ENCODE measurements around the gene TGFBR3L. TPM values are rescaled to one million over a fixed set of nuclear protein-coding genes. Genes with fewer than 3 reads are reported as not detected.
A peak's percentile ranks its signal among the peaks of the same experiment; 100 is the strongest.

TGFBR3L gene
- total and polyA plus RNA-seq, 2 of the 13 experiments (the other 11 are each of a cell fraction or from before 2014, with no cell fraction given), result 0.20 to 1.0 TPM

DNA sequence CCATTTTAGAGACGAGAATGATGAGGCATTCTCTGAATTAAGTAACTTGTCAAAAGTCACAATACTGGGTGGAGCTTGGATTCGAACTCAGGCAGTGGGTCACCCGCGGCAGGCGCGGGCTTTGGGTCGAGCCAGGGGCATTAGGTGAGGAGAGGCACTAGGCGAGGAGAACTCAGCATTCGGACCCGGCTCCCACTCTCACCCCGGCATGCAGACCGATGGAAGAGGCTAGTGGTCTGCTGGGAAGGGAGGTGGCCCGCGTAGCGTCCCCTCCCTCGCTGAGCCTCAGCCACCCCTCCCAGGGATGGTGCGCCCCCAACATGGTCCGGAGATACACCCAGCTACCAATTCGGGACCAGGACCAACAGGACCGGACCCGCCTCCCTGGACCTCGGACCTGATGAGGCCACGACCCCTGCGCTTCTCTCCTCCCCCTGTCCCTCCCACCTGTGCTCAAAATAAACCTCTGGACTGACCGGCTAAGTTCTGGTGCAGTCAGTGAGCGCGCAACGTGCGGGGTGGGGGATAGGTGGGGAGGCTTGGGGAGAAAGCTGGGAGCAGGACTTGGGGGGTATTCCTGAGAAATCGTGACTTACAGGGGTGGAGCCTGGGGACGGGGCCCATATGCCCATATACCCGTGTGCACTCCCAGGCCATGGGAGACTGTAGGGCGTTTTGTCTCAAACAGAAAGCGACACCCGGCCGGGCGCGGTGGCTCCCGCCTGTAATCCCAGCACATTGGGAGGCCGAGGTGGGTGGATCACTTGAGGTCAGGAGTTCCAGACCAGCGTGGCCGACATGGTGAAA lies 4.2 kb downstream of the TGFBR3L start (continued):
- TF ChIP-seq ZNF431 (CRISPR knock-in tag; IDR thresholded peaks at IDR 0.05; ENCODE audit: borderline replicate concordance, low read depth) (0 out of 2 replicates have a peak, but pooled peaks have one; percentile 69), GZF1 (CRISPR knock-in tag; IDR thresholded peaks at IDR 0.05) (no peak), YEATS4 (CRISPR knock-in tag; IDR thresholded peaks at IDR 0.05; ENCODE audit: borderline replicate concordance) (no peak), KLF15 (CRISPR knock-in tag; IDR thresholded peaks at IDR 0.05; ENCODE audit: borderline replicate concordance) (no peak), ZNF704 (CRISPR knock-in tag; IDR thresholded peaks at IDR 0.05; ENCODE audit: borderline replicate concordance) (no peak), SOX5 (CRISPR knock-in tag; IDR thresholded peaks at IDR 0.05; ENCODE audit: borderline replicate concordance) (no peak), FOXC1 (CRISPR knock-in tag; IDR thresholded peaks at IDR 0.05; ENCODE audit: borderline replicate concordance) (peak; percentile 18; the same call in 1 of the 2 replicates), MEIS1 (CRISPR knock-in tag; IDR thresholded peaks at IDR 0.05; ENCODE audit: borderline replicate concordance) (no peak), THRA (CRISPR knock-in tag; IDR thresholded peaks at IDR 0.05; ENCODE audit: borderline replicate concordance) (peak; percentile 78; the same call in 1 of the 2 replicates), ZNF407 (CRISPR knock-in tag; IDR thresholded peaks at IDR 0.05; ENCODE audit: not compliant biosample characterization) (peak; percentile 31), ZBTB34 (CRISPR knock-in tag; IDR thresholded peaks at IDR 0.05) (no peak)

Measured in HepG2 (cell line).